Astrocyte (in vitro differentiated cells and primary cell): Measurements from ENCODE around the gene EXOC3L2. TPM values are rescaled to one million over a fixed set of nuclear protein-coding genes. Genes with fewer than 3 reads are reported as not detected.
"Not testable (repeated sequence)": the region's sequence is repeated elsewhere in the genome, so short reads cannot be mapped to it uniquely, and the experiment has no call there.

ENCODE experiments used
- DNase-seq: peaks from one replicate; pipeline ENCODE4 v3.0.0-alpha.2; 2010; ENCODE audit warnings: low read depth
- FAIRE-seq: peaks from 2 replicates; lab custom pipeline; 2011; peaks lifted over from hg19 to GRCh38; lab: Jason Lieb, UNC
- H2AFZ ChIP-seq: 2 replicates; pipeline ENCODE4 v1.6.0; 2012; ENCODE audit warnings: low read depth, low read length, inconsistent platforms
- H3K27ac ChIP-seq: 2 replicates; pipeline ENCODE4 v1.5.1; 2011; ENCODE audit warnings: low read depth, low read length, inconsistent platforms
- H3K27me3 ChIP-seq: 2 replicates; pipeline ENCODE4 v1.6.0; 2011; ENCODE audit warnings: low read length, inconsistent platforms; ENCODE audit not compliant: insufficient read depth
- H3K36me3 ChIP-seq: 2 replicates; pipeline ENCODE4 v1.5.1; 2011; ENCODE audit warnings: low read length, inconsistent platforms; ENCODE audit not compliant: insufficient read depth
- H3K4me1 ChIP-seq: 2 replicates; pipeline ENCODE4 v1.5.1; 2011; ENCODE audit warnings: low read length, inconsistent platforms; ENCODE audit not compliant: insufficient read depth
- H3K4me2 ChIP-seq: 2 replicates; pipeline ENCODE4 v1.6.0; 2012; ENCODE audit warnings: low read length, inconsistent platforms
- H3K4me3 ChIP-seq: 2 replicates; pipeline ENCODE4 v1.5.1; 2011; ENCODE audit warnings: low read depth, mild to moderate bottlenecking, low read length, inconsistent platforms; ENCODE audit not compliant: insufficient read depth
- H3K79me2 ChIP-seq: 2 replicates; pipeline ENCODE4 v1.6.0; 2012; ENCODE audit warnings: mild to moderate bottlenecking, low read length, inconsistent platforms; ENCODE audit not compliant: insufficient read depth
- H3K9ac ChIP-seq: 2 replicates; pipeline ENCODE4 v1.6.0; 2012; ENCODE audit warnings: mild to moderate bottlenecking, low read length, inconsistent platforms
- H3K9me3 ChIP-seq: 2 replicates; pipeline ENCODE4 v1.5.1; 2012; ENCODE audit warnings: low read depth, mild to moderate bottlenecking, low read length, inconsistent platforms; ENCODE audit not compliant: insufficient read depth
- H4K20me1 ChIP-seq: 2 replicates; pipeline ENCODE4 v1.6.0; 2012; ENCODE audit warnings: low read length, inconsistent platforms; ENCODE audit not compliant: insufficient read depth
- H3K27ac Mint-ChIP-seq: one replicate; pipeline ENCODE4 v1.8.0; 2021; ENCODE audit warnings: mild to moderate bottlenecking, mixed read lengths; ENCODE audit not compliant: unreplicated experiment
- H3K27me3 Mint-ChIP-seq: one replicate; pipeline ENCODE4 v1.8.0; 2021; ENCODE audit warnings: low read depth, mixed read lengths; ENCODE audit not compliant: unreplicated experiment
- H3K36me3 Mint-ChIP-seq: one replicate; pipeline ENCODE4 v1.8.0; 2021; ENCODE audit warnings: low read depth, mixed read lengths; ENCODE audit not compliant: unreplicated experiment
- H3K4me1 Mint-ChIP-seq: one replicate; pipeline ENCODE4 v1.8.0; 2021; ENCODE audit warnings: low read depth, mixed read lengths; ENCODE audit not compliant: unreplicated experiment
- H3K4me3 Mint-ChIP-seq: one replicate; pipeline ENCODE4 v1.8.0; 2021; ENCODE audit warnings: mild to moderate bottlenecking, moderate library complexity, mixed read lengths; ENCODE audit not compliant: unreplicated experiment
- H3K9me3 Mint-ChIP-seq: one replicate; pipeline ENCODE4 v1.8.0; 2021; ENCODE audit warnings: mild to moderate bottlenecking, mixed read lengths; ENCODE audit not compliant: unreplicated experiment
- CTCF ChIP-seq: IDR thresholded peaks from 2 replicates; pipeline ENCODE4 v1.5.1; 2011; ENCODE audit warnings: low read depth, mild to moderate bottlenecking, inconsistent platforms, low read length, moderate library complexity; ENCODE audit not compliant: insufficient read depth
- EZH2 ChIP-seq: IDR thresholded peaks from 2 replicates; pipeline ENCODE4 v1.6.1; 2012; ENCODE audit warnings: mild to moderate bottlenecking, low read length, inconsistent platforms; ENCODE audit not compliant: insufficient read depth
- total RNA-seq: library from RNA; stranded (reverse); gene quantifications from 2 replicates; pipeline ENCODE4 v1.2.1, GENCODE V29; 2021

Gene EXOC3L2
- total RNA-seq, 1 donor from 2014 or later = 0.61 TPM

GRCh38 chr19:45235485-45235884, 9.7 kb downstream of the EXOC3L2 start:
- Mint-ChIP-seq H3K27ac (no peak overlapping the region), H3K4me3 (no peak overlapping the region), H3K27me3 (peaks cover 40% of the 10 kb centered on the region), H3K9me3 (peaks cover 8% of the 10 kb centered on the region), H3K36me3 (peaks cover 10% of the 10 kb centered on the region), H3K4me1 (peaks cover 5% of the 10 kb centered on the region)
- Histone ChIP-seq H3K9me3 (no peaks in the 10 kb centered on the region), H4K20me1 (no peaks in the 10 kb centered on the region), H3K4me2 (no peak overlapping the region), H3K4me3 (no peak overlapping the region), H3K36me3 (no peaks in the 10 kb centered on the region), H3K27ac (no peak overlapping the region), H3K9ac (no peak overlapping the region), H3K79me2 (no peaks in the 10 kb centered on the region), H2AFZ (no peak overlapping the region), H3K27me3 (peaks cover 30% of the 10 kb centered on the region), H3K4me1 (no peaks in the 10 kb centered on the region)
- DNase-seq = no peak
- FAIRE-seq = no peak
- TF ChIP-seq CTCF = no peak
- TF ChIP-seq EZH2 = no peak

GRCh38 chr19:45234089-45234869, 10.9 kb downstream of the EXOC3L2 start:
- Histone ChIP-seq H2AFZ (peak overlapping the region; percentile 4), H3K4me3 (no peak overlapping the region), H4K20me1 (no peaks in the 10 kb centered on the region), H3K9ac (no peak overlapping the region), H3K4me2 (no peak overlapping the region), H3K27me3 (peaks cover 30% of the 10 kb centered on the region), H3K9me3 (no peaks in the 10 kb centered on the region), H3K79me2 (no peaks in the 10 kb centered on the region), H3K4me1 (no peaks in the 10 kb centered on the region), H3K36me3 (no peaks in the 10 kb centered on the region), H3K27ac (no peak overlapping the region)
- H3K4me1 Mint-ChIP-seq = peaks cover 5% of the 10 kb centered on the region
- FAIRE-seq (no peak), DNase-seq (no peak)
- peaks cover 8% of the 10 kb centered on the region for H3K9me3 Mint-ChIP-seq
- peaks cover 40% of the 10 kb centered on the region for H3K27me3 Mint-ChIP-seq
- H3K27ac Mint-ChIP-seq = no peak overlapping the region
- H3K4me3 Mint-ChIP-seq = peak overlapping the region; percentile 17
- TF ChIP-seq CTCF (no peak), EZH2 (no peak)
- H3K36me3 Mint-ChIP-seq = peaks cover 10% of the 10 kb centered on the region

GRCh38 chr19:45231891-45232290, 13.3 kb downstream of the EXOC3L2 start:
- no peaks in the 10 kb centered on the region for H4K20me1 ChIP-seq
- no peak overlapping the region for H3K4me3 Mint-ChIP-seq
- H3K36me3 Mint-ChIP-seq = peaks cover 10% of the 10 kb centered on the region
- H3K9ac ChIP-seq = no peak overlapping the region
- no peaks in the 10 kb centered on the region for H3K79me2 ChIP-seq
- H2AFZ ChIP-seq = no peak overlapping the region
- H3K27me3 Mint-ChIP-seq = peaks cover 31% of the 10 kb centered on the region
- peaks cover 8% of the 10 kb centered on the region for H3K9me3 Mint-ChIP-seq
- H3K9me3 ChIP-seq = no peaks in the 10 kb centered on the region
- H3K27me3 ChIP-seq = peaks cover 22% of the 10 kb centered on the region
- H3K4me2 ChIP-seq = no peak overlapping the region
- DNase-seq = no peak
- H3K4me3 ChIP-seq = no peak overlapping the region
- H3K36me3 ChIP-seq = no peaks in the 10 kb centered on the region
- no peaks in the 10 kb centered on the region for H3K4me1 ChIP-seq
- FAIRE-seq = no peak
- TF ChIP-seq CTCF = no peak
- no peak for TF ChIP-seq EZH2
- no peak overlapping the region for H3K27ac ChIP-seq
- H3K4me1 Mint-ChIP-seq = peaks cover 5% of the 10 kb centered on the region
- no peak overlapping the region for H3K27ac Mint-ChIP-seq

GRCh38 chr19:45229056-45229455, 16.2 kb downstream of the EXOC3L2 start:
- not testable (repeated sequence) for H2AFZ ChIP-seq, H3K4me1 Mint-ChIP-seq

More at GRCh38 chr19:45229056-45229455, 16.2 kb downstream of the EXOC3L2 start:
- not testable (repeated sequence) for DNase-seq, H3K4me2 ChIP-seq, H3K79me2 ChIP-seq, FAIRE-seq, H3K9me3 ChIP-seq, H3K27ac ChIP-seq, H3K9ac ChIP-seq, H3K4me3 ChIP-seq, H3K9me3 Mint-ChIP-seq, H4K20me1 ChIP-seq, H3K36me3 Mint-ChIP-seq, H3K27ac Mint-ChIP-seq, H3K36me3 ChIP-seq, H3K4me1 ChIP-seq, H3K4me3 Mint-ChIP-seq
- H3K27me3 ChIP-seq = peaks cover 16% of the 10 kb centered on the region
- H3K27me3 Mint-ChIP-seq = peaks cover 16% of the 10 kb centered on the region
